Neural cell (in vitro differentiated cells): ENCODE measurements around the gene SAMD4A. TPM values are rescaled to one million over a fixed set of nuclear protein-coding genes. Genes with fewer than 3 reads are reported as not detected.

Experiments
- H2AFZ ChIP-seq: fragments of 200-600, 300-800 bp; sonication (generic), shearing (Covaris generic); 2 replicates; pipeline ENCODE4 v1.6.0; 2014; ENCODE audit warnings: low read depth, mild to moderate bottlenecking, antibody characterized with exemption, low read length, moderate library complexity
- H3F3A ChIP-seq: fragments of 200-600 bp; shearing (Covaris generic); 2 replicates; pipeline ENCODE4 v1.6.1; 2016; ENCODE audit warnings: mild to moderate bottlenecking, moderate library complexity, mixed read lengths, antibody characterized with exemption, low read length; ENCODE audit not compliant: insufficient read depth, poor library complexity, severe bottlenecking
- H3K27ac ChIP-seq: fragments of 200-600, 300-800 bp; sonication (generic), shearing (Covaris generic); 2 replicates; pipeline ENCODE4 v1.5.1; 2014; ENCODE audit warnings: mild to moderate bottlenecking, low read length, moderate library complexity
- H3K27me3 ChIP-seq: fragments of 300-800, 200-600 bp; sonication (generic), shearing (Covaris generic); 2 replicates; pipeline ENCODE4 v1.6.0; 2014; ENCODE audit warnings: mild to moderate bottlenecking, low read depth, low read length, moderate library complexity; ENCODE audit not compliant: insufficient read depth
- H3K36me3 ChIP-seq: fragments of 300-800, 200-600 bp; sonication (generic), shearing (Covaris generic); 2 replicates; pipeline ENCODE4 v1.5.1; 2014; ENCODE audit warnings: mild to moderate bottlenecking, antibody characterized with exemption, low read length, moderate library complexity; ENCODE audit not compliant: insufficient read depth
- H3K4me2 ChIP-seq: fragments of 300-800, 200-600 bp; sonication (generic), shearing (Covaris generic); 2 replicates; pipeline ENCODE4 v1.6.0; 2014; ENCODE audit warnings: mild to moderate bottlenecking, low read length
- H3K4me3 ChIP-seq: fragments of 300-800, 200-600 bp; sonication (generic), shearing (Covaris generic); 2 replicates; pipeline ENCODE4 v1.5.1; 2014; ENCODE audit warnings: mild to moderate bottlenecking, low read length, moderate library complexity
- H3K79me2 ChIP-seq: fragments of 200-600 bp; shearing (Covaris generic); replicated peaks from 2 replicates; pipeline ENCODE4 v1.6.0; 2014; ENCODE audit warnings: mild to moderate bottlenecking, low read length, moderate library complexity; ENCODE audit not compliant: insufficient read depth
- H3K9ac ChIP-seq: fragments of 300-800, 200-600 bp; sonication (generic), shearing (Covaris generic); 2 replicates; pipeline ENCODE4 v1.6.1; 2016; ENCODE audit warnings: mild to moderate bottlenecking, low read length, mixed read lengths
- H3K9me2 ChIP-seq: fragments of 200-600 bp; shearing (Covaris generic); 2 replicates; pipeline ENCODE4 v1.6.1; 2016; ENCODE audit warnings: mild to moderate bottlenecking, low read length, mixed read lengths; ENCODE audit not compliant: insufficient read depth
- H3K9me3 ChIP-seq: fragments of 200-600, 300-800 bp; sonication (generic), shearing (Covaris generic); 2 replicates; pipeline ENCODE4 v1.6.1; 2016; ENCODE audit warnings: mild to moderate bottlenecking, mixed run types, low read length, moderate library complexity, mixed read lengths
- H4K20me1 ChIP-seq: fragments of 200-600 bp; shearing (Covaris generic); 2 replicates; pipeline ENCODE4 v1.6.1; 2016; ENCODE audit warnings: mild to moderate bottlenecking, mixed run types; ENCODE audit not compliant: insufficient read depth
- EP300 ChIP-seq: fragments of 450-650 bp; conservative IDR thresholded peaks from 2 replicates; pipeline ENCODE4 v1.6.1; 2014; ENCODE audit warnings: antibody characterized with exemption, mild to moderate bottlenecking, moderate library complexity; ENCODE audit not compliant: poor library complexity, severe bottlenecking
- EZH2 ChIP-seq: fragments of 200-600, 300-800 bp; shearing (Covaris generic), sonication (generic); IDR thresholded peaks from 2 replicates; pipeline ENCODE4 v1.6.1; 2014; ENCODE audit warnings: antibody characterized with exemption, low read length, borderline replicate concordance, mild to moderate bottlenecking; ENCODE audit not compliant: insufficient read depth, poor library complexity, severe bottlenecking
- MXI1 ChIP-seq: fragments of 450-650 bp; conservative IDR thresholded peaks from 2 replicates; pipeline ENCODE4 v1.6.1; 2014; ENCODE audit warnings: antibody characterized with exemption, mild to moderate bottlenecking; ENCODE audit not compliant: poor library complexity, severe bottlenecking
- POLR2AphosphoS5 ChIP-seq: IDR thresholded peaks from 2 replicates; pipeline ENCODE4 v1.6.1; 2012
- RAD21 ChIP-seq: fragments of 450-650 bp; conservative IDR thresholded peaks from 2 replicates; pipeline ENCODE4 v1.6.1; 2014; ENCODE audit warnings: antibody characterized with exemption, mild to moderate bottlenecking, moderate library complexity
- SMC3 ChIP-seq: fragments of 450-650 bp; conservative IDR thresholded peaks from 2 replicates; pipeline ENCODE4 v1.6.1; 2014; ENCODE audit warnings: antibody characterized with exemption, mild to moderate bottlenecking, moderate library complexity; ENCODE audit not compliant: poor library complexity
- TAF1 ChIP-seq: IDR thresholded peaks from 2 replicates; pipeline ENCODE4 v1.6.1; 2012; ENCODE audit warnings: low read depth
- polyA plus RNA-seq: library from polyadenylated mRNA; depleted of rRNA; stranded (reverse); fragments of >200 nt; gene quantifications from 2 replicates; pipeline ENCODE4 v1.2.3, GENCODE V29; 2014
- TF ChIP-seq, protein P1 (sequence below): fragments of 450-650 bp; IDR thresholded peaks from 2 replicates; pipeline ENCODE4 v1.5.1; 2014; ENCODE audit warnings: antibody characterized with exemption, mild to moderate bottlenecking, moderate library complexity; ENCODE audit not compliant: poor library complexity, severe bottlenecking
- TF ChIP-seq, protein P2 (sequence below): IDR thresholded peaks from 2 replicates; pipeline ENCODE4 v1.6.1; 2012; ENCODE audit warnings: borderline replicate concordance

SAMD4A gene
- polyA plus RNA-seq, 1 donor from 2014 or later: 1.0 TPM

DNA sequence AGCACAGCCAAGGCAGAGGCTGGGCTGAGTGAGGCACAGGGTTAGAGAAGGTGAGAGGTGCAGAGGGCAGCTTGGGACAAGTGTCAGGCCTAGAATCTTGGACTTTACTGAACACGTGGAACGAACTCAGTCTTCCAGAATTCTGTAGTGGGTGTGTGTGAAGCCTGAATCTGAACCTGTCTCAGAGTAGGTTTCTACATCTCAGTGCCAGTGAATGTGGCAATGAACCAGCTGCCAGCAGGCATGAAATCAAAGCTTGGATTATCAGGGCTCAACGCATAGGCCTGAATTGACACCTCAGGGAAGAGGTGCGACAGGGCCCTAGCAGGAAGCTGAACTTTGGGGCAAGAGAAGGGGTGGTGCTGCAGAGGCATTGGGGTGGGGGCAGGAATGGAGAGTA, 104.6 kb downstream of the SAMD4A start:
- Histone ChIP-seq H3K9ac (no peak overlapping the region), H2AFZ (no peak overlapping the region), H3K36me3 (no peaks in the 10 kb centered on the region), H3K4me3 (no peak overlapping the region), H3K9me3 (no peaks in the 10 kb centered on the region), H3K27me3 (no peaks in the 10 kb centered on the region), H3F3A (no peaks in the 10 kb centered on the region), H3K79me2 (no peaks in the 10 kb centered on the region), H3K4me2 (no peak overlapping the region), H3K27ac (no peak overlapping the region), H3K9me2 (no peaks in the 10 kb centered on the region), H4K20me1 (no peaks in the 10 kb centered on the region)
- TF ChIP-seq MXI1: no peak
- no peak for TF ChIP-seq POLR2AphosphoS5
- TF ChIP-seq RAD21: no peak
- TF ChIP-seq EZH2: no peak
- no peak for TF ChIP-seq SMC3
- no peak for TF ChIP-seq TAF1
- TF ChIP-seq, protein P1, sequence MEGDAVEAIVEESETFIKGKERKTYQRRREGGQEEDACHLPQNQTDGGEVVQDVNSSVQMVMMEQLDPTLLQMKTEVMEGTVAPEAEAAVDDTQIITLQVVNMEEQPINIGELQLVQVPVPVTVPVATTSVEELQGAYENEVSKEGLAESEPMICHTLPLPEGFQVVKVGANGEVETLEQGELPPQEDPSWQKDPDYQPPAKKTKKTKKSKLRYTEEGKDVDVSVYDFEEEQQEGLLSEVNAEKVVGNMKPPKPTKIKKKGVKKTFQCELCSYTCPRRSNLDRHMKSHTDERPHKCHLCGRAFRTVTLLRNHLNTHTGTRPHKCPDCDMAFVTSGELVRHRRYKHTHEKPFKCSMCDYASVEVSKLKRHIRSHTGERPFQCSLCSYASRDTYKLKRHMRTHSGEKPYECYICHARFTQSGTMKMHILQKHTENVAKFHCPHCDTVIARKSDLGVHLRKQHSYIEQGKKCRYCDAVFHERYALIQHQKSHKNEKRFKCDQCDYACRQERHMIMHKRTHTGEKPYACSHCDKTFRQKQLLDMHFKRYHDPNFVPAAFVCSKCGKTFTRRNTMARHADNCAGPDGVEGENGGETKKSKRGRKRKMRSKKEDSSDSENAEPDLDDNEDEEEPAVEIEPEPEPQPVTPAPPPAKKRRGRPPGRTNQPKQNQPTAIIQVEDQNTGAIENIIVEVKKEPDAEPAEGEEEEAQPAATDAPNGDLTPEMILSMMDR: no peak
- TF ChIP-seq EP300: no peak

DNA sequence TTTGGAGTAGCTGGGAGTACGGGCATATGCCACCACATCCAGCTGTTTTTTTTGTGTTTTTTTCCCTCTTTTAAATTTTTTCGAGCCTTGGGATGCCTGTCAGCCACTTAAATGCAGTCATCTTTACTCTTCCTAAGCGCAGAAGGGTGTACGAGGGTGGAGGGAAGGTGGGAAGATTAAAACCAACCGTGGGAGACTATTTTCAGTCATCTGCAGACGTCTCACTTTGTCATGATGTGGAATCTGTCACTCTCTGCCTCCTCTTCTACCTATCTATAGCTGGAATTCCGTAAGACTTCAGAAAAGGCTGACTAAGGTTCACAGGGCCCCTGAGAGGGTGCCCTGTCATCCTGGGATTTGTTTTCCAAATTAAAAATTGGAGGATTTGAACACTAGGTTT, 105.3 kb downstream of the SAMD4A start:
- Histone ChIP-seq H3K9me2 (no peaks in the 10 kb centered on the region), H3K4me2 (no peak overlapping the region)

More for the DNA sequence above, 105.3 kb downstream of the SAMD4A start:
- H4K20me1 ChIP-seq: no peaks in the 10 kb centered on the region
- no peaks in the 10 kb centered on the region for H3K36me3 ChIP-seq
- no peak overlapping the region for H3K4me3 ChIP-seq
- H3K27ac ChIP-seq: no peak overlapping the region
- TF ChIP-seq SMC3: no peak
- TF ChIP-seq TAF1: no peak
- no peak for TF ChIP-seq POLR2AphosphoS5
- no peak for TF ChIP-seq MXI1
- no peak for TF ChIP-seq RAD21
- no peak for TF ChIP-seq EP300
- no peak for TF ChIP-seq EZH2
- TF ChIP-seq, protein P2, sequence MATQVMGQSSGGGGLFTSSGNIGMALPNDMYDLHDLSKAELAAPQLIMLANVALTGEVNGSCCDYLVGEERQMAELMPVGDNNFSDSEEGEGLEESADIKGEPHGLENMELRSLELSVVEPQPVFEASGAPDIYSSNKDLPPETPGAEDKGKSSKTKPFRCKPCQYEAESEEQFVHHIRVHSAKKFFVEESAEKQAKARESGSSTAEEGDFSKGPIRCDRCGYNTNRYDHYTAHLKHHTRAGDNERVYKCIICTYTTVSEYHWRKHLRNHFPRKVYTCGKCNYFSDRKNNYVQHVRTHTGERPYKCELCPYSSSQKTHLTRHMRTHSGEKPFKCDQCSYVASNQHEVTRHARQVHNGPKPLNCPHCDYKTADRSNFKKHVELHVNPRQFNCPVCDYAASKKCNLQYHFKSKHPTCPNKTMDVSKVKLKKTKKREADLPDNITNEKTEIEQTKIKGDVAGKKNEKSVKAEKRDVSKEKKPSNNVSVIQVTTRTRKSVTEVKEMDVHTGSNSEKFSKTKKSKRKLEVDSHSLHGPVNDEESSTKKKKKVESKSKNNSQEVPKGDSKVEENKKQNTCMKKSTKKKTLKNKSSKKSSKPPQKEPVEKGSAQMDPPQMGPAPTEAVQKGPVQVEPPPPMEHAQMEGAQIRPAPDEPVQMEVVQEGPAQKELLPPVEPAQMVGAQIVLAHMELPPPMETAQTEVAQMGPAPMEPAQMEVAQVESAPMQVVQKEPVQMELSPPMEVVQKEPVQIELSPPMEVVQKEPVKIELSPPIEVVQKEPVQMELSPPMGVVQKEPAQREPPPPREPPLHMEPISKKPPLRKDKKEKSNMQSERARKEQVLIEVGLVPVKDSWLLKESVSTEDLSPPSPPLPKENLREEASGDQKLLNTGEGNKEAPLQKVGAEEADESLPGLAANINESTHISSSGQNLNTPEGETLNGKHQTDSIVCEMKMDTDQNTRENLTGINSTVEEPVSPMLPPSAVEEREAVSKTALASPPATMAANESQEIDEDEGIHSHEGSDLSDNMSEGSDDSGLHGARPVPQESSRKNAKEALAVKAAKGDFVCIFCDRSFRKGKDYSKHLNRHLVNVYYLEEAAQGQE: no peak
- TF ChIP-seq, protein P1: no peak
- no peak overlapping the region for H2AFZ ChIP-seq
- H3K9me3 ChIP-seq: no peaks in the 10 kb centered on the region
- no peaks in the 10 kb centered on the region for H3K79me2 ChIP-seq
- no peaks in the 10 kb centered on the region for H3K27me3 ChIP-seq
- no peaks in the 10 kb centered on the region for H3F3A ChIP-seq
- H3K9ac ChIP-seq: no peak overlapping the region
